Right forelimb (tissue), 1 donor: ENCODE measurements around the gene CPSF7.

Experiments
- DNase-seq: peaks from one replicate; pipeline ENCODE4 v3.0.0-alpha.2; 2018

CPSF7 gene

DNA sequence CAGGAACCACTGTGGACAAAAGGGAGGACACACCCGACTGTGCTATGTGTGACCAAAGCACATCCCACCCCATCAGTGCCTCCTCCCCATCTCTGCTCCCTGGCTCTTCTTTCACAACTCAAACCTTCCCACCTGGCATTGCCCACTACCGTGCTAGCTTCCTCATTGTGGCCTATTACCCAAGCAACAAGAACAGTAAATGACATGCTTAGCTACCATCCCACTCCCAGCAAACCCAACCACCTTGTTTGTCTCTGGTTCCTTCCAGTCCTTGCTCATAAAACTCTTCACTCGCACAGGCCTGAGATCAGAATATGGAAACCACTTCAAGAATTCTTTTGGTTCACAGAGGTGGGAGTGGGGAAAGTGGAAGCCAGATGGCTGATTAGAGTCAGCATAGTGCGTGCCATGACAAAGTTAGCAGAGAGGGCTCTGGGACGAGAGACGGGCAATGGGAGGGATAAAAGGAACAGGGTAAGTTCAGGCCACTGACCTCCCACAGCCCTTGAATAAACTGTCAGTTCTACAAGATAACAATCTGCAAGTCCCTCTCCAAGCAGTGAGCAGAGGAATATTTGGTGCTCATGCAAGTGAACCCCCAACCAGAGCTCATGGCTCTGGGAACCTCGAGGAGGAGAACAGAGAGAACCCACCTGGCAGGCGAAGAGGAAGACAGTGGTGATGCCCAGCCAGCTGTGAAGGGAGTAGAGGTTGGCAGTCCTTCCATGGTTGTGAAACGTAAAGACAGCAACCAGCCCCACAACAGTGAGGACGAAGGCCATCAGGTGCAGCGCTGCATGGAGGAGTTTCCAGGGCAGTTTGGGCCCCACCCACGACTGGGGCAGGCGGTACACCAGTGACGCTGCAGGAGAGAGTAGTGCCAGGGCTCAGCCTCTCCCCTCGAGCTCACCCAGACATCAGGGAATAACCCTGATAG is 76.4 kb downstream of the CPSF7 start:
- DNase-seq: no peak
